Fibroblast of upper back skin (primary cell): ENCODE results near the gene SP9.
"Not testable (repeated sequence)": the region's sequence is repeated elsewhere in the genome, so short reads cannot be mapped to it uniquely, and the experiment has no call there.

ENCODE experiments used
- DNase-seq: peaks from one replicate; pipeline ENCODE4 v3.0.0-alpha.2; 2013

SP9 gene

DNA sequence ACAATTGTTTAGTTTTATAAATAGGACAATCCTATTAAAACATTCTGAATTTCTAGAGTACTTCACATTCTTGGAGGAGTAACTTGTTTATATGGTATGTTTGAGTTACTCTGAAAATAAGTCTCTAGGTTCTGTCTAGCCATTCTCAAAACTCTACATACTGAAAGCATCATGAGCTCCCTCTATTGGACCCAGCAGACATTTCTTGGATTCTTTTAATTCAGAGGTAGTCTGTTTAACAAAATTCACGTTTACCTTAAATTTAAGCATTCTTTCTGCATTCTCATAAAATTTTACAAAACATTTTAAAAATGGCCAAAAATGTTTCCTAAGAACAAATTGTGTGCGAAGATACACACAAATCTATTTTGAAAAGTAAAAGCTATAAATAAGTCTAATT lies 15.3 kb downstream of the SP9 start:
- DNase-seq, result no peak

GRCh38 chr2:174350593-174351181 lies 15.9 kb downstream of the SP9 start:
- no peak for DNase-seq

- DNase-seq, result no peak
Measured at GRCh38 chr2:174353004-174353403, 18.2 kb downstream of the SP9 start.

GRCh38 chr2:174356347-174356746 lies 21.6 kb downstream of the SP9 start:
- no peak for DNase-seq

DNA sequence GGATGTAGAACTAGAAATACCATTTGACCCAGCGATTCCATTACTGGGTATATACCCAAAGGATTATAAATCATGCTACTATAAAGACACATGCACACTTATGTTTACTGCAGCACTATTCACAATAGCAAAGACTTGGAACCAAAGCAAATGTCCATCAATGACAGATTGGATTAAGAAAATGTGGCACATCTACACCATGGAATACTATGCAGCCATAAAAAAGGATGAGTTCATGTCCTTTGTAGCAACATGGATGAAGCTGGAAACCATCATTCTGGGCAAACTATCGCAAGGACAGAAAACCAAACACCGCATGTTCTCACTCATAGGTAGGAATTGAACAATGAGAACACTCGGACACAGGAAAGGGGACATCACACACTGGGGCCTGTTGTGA lies 24.9 kb downstream of the SP9 start:
- not testable (repeated sequence) for DNase-seq

DNA sequence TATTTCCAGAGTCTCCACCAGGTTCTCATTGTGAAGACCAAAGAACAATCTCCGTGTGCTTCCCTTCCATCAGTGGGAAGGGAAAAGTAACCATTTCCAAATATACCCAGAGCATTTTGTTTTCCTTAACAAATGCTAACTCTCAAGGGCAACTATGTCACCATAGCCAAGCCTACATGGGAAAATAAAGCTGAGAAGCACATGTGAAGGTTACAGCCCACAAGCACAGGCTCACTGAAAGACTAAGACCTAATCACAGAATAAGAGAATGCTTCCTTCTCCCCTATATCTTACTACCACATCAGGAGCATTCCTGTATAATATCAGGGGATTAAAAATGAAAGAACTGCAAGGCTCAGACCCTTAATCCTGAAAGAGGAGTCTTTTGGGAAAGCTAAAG lies 28.2 kb downstream of the SP9 start:
- no peak for DNase-seq

DNA sequence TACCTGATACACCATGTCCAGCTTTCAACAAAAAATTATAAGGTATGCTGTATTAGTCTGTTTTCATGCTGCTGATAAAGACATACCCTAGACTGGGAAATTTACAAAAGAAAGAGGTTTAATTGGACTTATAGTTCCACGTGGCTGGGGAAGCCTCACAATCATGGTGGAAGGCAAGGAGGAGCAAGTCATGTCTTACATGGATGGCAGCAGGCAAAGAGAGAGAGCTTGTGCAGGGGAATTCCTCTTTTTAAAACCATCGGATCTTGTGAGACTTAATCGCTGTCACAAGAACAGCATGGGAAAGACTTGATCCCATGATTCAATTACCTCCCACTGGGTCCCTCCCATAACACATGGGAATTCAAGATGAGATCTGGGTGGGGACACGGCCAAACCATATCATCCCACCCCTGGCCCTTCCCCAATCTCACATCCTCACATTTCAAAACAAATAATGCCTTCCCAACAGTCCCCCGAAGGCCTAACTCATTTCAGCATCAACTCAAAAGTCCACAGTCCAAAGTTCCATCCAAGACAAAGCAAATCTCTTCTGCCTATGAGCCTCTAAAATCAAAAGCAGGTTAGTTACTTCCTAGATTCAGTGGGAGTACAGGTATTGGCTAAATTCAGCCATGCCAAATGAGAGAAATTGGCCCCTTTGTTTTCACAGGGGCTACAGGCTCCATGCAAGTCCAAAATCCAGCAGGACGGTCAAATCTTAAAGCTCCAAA lies 28.9 kb downstream of the SP9 start:
- not testable (repeated sequence) for DNase-seq

DNA sequence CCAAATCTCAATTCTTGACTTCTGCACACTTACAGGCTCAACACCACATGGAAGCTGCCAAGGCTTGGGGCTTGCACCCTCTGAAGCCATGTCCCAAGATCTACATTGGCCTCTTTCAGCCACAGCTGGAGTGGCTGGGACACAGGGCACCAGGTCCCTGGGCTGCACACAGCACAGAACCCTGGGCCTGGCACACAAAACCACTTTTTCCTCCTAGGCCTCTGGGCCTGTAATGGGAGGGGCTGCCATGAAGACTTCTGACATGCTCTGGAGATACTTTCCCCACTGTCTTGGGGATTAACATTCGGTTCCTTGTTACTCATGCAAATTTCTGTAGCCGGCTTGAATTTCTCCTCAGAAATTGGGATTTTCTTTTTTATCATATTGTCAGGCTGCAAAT lies 29.9 kb downstream of the SP9 start:
- DNase-seq, result no peak

DNA sequence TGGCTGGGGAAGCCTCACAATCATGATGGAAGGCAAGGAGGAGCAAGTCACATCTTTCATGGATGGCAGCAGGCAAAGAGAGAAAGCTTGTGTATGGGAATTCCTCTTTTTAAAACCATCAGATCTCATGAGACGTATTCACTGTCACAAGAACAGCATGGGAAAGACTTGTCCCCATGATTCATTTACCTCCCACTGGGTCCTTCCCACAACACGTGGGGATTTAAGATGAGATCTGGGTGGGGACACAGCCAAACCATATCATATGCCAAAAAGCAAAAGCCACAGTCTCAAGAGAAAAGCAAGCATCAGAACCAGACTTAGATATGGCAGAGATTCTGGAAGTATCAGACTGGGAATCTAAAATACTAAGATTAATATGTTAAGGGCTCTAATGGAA lies 30.8 kb downstream of the SP9 start:
- peak; percentile 6 for DNase-seq

DNA sequence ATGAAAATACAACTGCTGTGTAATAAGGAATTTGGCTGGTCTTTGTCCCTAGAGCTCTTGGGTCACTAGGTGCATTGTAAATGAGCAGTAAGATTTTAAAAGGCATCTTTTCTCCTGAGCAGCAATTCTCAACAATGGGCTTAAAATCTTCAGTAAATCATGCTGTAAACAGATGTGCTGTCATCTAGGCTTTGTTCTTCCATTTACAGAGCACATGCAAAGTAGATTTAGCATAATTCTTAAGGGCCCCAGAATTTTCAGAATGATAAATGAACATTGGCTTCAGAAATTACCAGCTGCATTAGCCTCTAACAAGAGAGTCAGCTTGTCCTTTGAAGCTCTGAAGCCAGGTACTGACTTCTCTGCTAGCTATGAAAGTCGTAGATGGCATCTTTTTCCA lies 33.9 kb downstream of the SP9 start:
- DNase-seq, result no peak

GRCh38 chr2:174376967-174377366 lies 42.2 kb downstream of the SP9 start:
- no peak for DNase-seq

GRCh38 chr2:174383796-174384195 lies 49.0 kb downstream of the SP9 start:
- no peak for DNase-seq

DNA sequence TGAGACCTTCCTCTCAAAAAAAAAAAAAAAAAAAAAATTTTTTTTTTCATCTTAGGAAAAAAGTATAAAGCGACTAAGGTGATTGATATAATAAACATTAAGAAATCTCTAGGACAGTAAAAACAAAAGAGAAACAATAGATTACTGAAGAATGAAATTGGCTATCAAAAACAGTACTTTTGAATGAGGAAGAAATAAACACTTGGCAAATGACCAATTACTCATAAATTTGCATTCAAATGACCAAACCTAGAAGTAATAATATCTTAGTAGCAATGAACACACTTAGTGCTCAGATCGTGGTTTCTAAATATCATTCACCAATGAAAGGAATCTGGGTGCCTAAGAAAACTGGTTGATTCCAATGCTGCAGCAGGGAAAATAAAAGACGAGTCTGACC lies 50.4 kb downstream of the SP9 start:
- DNase-seq, result no peak
